ENCODE measurements around the gene VSIG10. TPM values are rescaled to one million over a fixed set of nuclear protein-coding genes. Genes with fewer than 3 reads are reported as not detected.

VSIG10 gene
- total and polyA plus RNA-seq, 2 of the 13 experiments (the other 11 are each of a cell fraction or from before 2014, with no cell fraction given): 25.6 to 42.5 TPM

GRCh38 chr12:118016424-118017264 is 87.2 kb downstream of the VSIG10 start, which contains the start of gene RFC5 (continued):
- TF ChIP-seq ZNF142 (CRISPR knock-in tag; IDR thresholded peaks at IDR 0.05) (0 out of 2 replicates have a peak, but pooled peaks have one; percentile 39), ZNF17 (CRISPR knock-in tag; IDR thresholded peaks at IDR 0.05) (no peak), ZSCAN12 (CRISPR knock-in tag; IDR thresholded peaks at IDR 0.05) (no peak), ZNF205 (CRISPR knock-in tag; IDR thresholded peaks at IDR 0.05) (peak; percentile 78; the same call in 1 of the 2 replicates), EEA1 (CRISPR knock-in tag; IDR thresholded peaks at IDR 0.05; ENCODE audit: borderline replicate concordance) (peak; percentile 84; the same call in 1 of the 2 replicates), RORA (CRISPR knock-in tag; IDR thresholded peaks at IDR 0.05) (no peak), ATF3 (CRISPR knock-in tag; IDR thresholded peaks at IDR 0.05) (no peak; the same call in 1 of the 2 replicates), ZNF33B (CRISPR knock-in tag; IDR thresholded peaks at IDR 0.05) (no peak), MIER3 (CRISPR knock-in tag; IDR thresholded peaks at IDR 0.05; ENCODE audit: borderline replicate concordance) (peak; percentile 64; the same call in 1 of the 2 replicates), SNAPC4 (CRISPR knock-in tag; IDR thresholded peaks at IDR 0.05) (no peak), ZNF567 (CRISPR knock-in tag; IDR thresholded peaks at IDR 0.05; ENCODE audit: borderline replicate concordance) (no peak), HOXA3 (CRISPR knock-in tag; IDR thresholded peaks at IDR 0.05) (peak; percentile 77), ZNF350 (CRISPR knock-in tag; IDR thresholded peaks at IDR 0.05; ENCODE audit: borderline replicate concordance, low read depth) (peak; percentile 39; the same call in 1 of the 2 replicates), ZFP36L2 (CRISPR knock-in tag; IDR thresholded peaks at IDR 0.05) (no peak), MYC (CRISPR knock-in tag; IDR thresholded peaks at IDR 0.05; ENCODE audit: borderline replicate concordance) (peak; percentile 76; the same call in 1 of the 2 replicates)
- TF ChIP-seq, protein P1, sequence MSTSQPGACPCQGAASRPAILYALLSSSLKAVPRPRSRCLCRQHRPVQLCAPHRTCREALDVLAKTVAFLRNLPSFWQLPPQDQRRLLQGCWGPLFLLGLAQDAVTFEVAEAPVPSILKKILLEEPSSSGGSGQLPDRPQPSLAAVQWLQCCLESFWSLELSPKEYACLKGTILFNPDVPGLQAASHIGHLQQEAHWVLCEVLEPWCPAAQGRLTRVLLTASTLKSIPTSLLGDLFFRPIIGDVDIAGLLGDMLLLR (CRISPR knock-in tag; IDR thresholded peaks at IDR 0.05): peak; percentile 74
- TF ChIP-seq, protein P2, sequence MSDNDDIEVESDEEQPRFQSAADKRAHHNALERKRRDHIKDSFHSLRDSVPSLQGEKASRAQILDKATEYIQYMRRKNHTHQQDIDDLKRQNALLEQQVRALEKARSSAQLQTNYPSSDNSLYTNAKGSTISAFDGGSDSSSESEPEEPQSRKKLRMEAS (IDR thresholded peaks at IDR 0.05): peak; percentile 92
